HepG2 (cell line): ENCODE measurements around the gene PSKH1. TPM values are rescaled to one million over a fixed set of nuclear protein-coding genes. Genes with fewer than 3 reads are reported as not detected.

Experiments
- AKAP8 ChIP-seq: sonication (generic); formaldehyde crosslinking; IDR thresholded peaks from 2 replicates; pipeline ENCODE4 v1.5.1; 2020; ENCODE audit warnings: mild to moderate bottlenecking, missing genetic modification reagents
- ARID2 ChIP-seq: sonication (generic); formaldehyde crosslinking; IDR thresholded peaks from 2 replicates; pipeline ENCODE4 v1.8.1; 2022; ENCODE audit warnings: mild to moderate bottlenecking, missing genetic modification reagents, borderline replicate concordance
- ARID4A ChIP-seq: sonication (generic); formaldehyde crosslinking; IDR thresholded peaks from 2 replicates; pipeline ENCODE4 v1.5.0; 2020; ENCODE audit warnings: mild to moderate bottlenecking, missing genetic modification reagents, borderline replicate concordance
- ATRX ChIP-seq: sonication (generic); formaldehyde crosslinking; IDR thresholded peaks from 2 replicates; pipeline ENCODE4 v1.4.0; 2020; ENCODE audit warnings: missing genetic modification reagents, borderline replicate concordance
- DNMT3B ChIP-seq: conservative IDR thresholded peaks from 2 replicates; pipeline ENCODE4 v1.6.1; 2016; ENCODE audit warnings: missing biosample characterization, control low read depth
- JUNB ChIP-seq: sonication (generic); formaldehyde crosslinking; IDR thresholded peaks from 2 replicates; pipeline ENCODE4 v1.8.0; 2022; ENCODE audit warnings: missing genetic modification reagents, mild to moderate bottlenecking, borderline replicate concordance
- PATZ1 ChIP-seq: sonication (generic); formaldehyde crosslinking; IDR thresholded peaks from 2 replicates; pipeline ENCODE4 v1.4.0; 2020; ENCODE audit warnings: missing genetic modification reagents
- SMYD3 ChIP-seq: sonication (generic); formaldehyde crosslinking; IDR thresholded peaks from 2 replicates; pipeline ENCODE4 v1.8.1; 2023; ENCODE audit warnings: mild to moderate bottlenecking, missing genetic modification reagents
- SNAPC5 ChIP-seq: sonication (generic); formaldehyde crosslinking; IDR thresholded peaks from 2 replicates; pipeline ENCODE4 v1.8.1; 2023; ENCODE audit warnings: mild to moderate bottlenecking, missing genetic modification reagents, borderline replicate concordance
- SRSF1 ChIP-seq: fragments of 200-400 bp; formaldehyde crosslinking; optimal IDR thresholded peaks from 2 replicates; pipeline ENCODE3; 2017; ENCODE audit warnings: mild to moderate bottlenecking, low read depth, low read length, moderate library complexity
- TCF7 ChIP-seq: sonication (generic); IDR thresholded peaks from 2 replicates; pipeline ENCODE4 v1.6.1; 2016; ENCODE audit warnings: antibody characterized with exemption, low read depth
- TFDP2 ChIP-seq: sonication (generic); formaldehyde crosslinking; IDR thresholded peaks from 2 replicates; pipeline ENCODE4 v1.4.0; 2020; ENCODE audit warnings: missing genetic modification reagents
- ZEB1 ChIP-seq: IDR thresholded peaks from 2 replicates; pipeline ENCODE4 v1.6.1; 2012; ENCODE audit warnings: mild to moderate bottlenecking, low read depth, inconsistent platforms; ENCODE audit not compliant: insufficient replicate concordance
- ZIK1 ChIP-seq: sonication (generic); formaldehyde crosslinking; IDR thresholded peaks from 2 replicates; pipeline ENCODE4 v1.5.0; 2020; ENCODE audit warnings: mild to moderate bottlenecking, low read depth, missing genetic modification reagents, borderline replicate concordance
- ZNF224 ChIP-seq: sonication (generic); formaldehyde crosslinking; IDR thresholded peaks from 2 replicates; pipeline ENCODE4 v1.5.0; 2020; ENCODE audit warnings: mild to moderate bottlenecking, missing genetic modification reagents
- ZNF281 ChIP-seq: sonication (generic); formaldehyde crosslinking; IDR thresholded peaks from 2 replicates; pipeline ENCODE4 v1.4.0; 2020; ENCODE audit warnings: missing genetic modification reagents, borderline replicate concordance
- ZNF792 ChIP-seq: IDR thresholded peaks from 2 replicates; pipeline ENCODE4 v1.6.1; 2016
- ZUFSP ChIP-seq: sonication (generic); formaldehyde crosslinking; IDR thresholded peaks from 2 replicates; pipeline ENCODE4 v1.9.0; 2021; ENCODE audit warnings: missing genetic modification reagents, mild to moderate bottlenecking, borderline replicate concordance
- polyA plus RNA-seq, 8 experiments: library from polyadenylated mRNA; depleted of rRNA in 3 of 8; stranded (reverse) in 7 of 8; unstranded in 1 of 8; fragments of >200 nt; fragmentation: Illumina TruSeq in 4 of 8; extraction: Trizol in 4 of 8; gene quantifications; 2 replicates each; pipeline versions ENCODE4 v1.2.1 to v1.2.3, GENCODE V29; 2011 to 2016; ENCODE audit warnings: low read depth in 4 of 8, missing spikeins in 1 of 8, mixed read lengths in 1 of 8; ENCODE audit not compliant: insufficient read depth in 1 of 8
- total RNA-seq, 5 experiments: library from RNA; depleted of rRNA; stranded (reverse); fragments of >200 nt; fragmentation: Illumina TruSeq; extraction: Trizol; gene quantifications; 2 replicates each; pipeline ENCODE4 v1.2.3, GENCODE V29; 2016; ENCODE audit warnings: low read depth in 1 of 5

Gene PSKH1
- total and polyA plus RNA-seq, 2 of the 13 experiments (the other 11 are each of a cell fraction or from before 2014, with no cell fraction given), result 8.4 to 19.1 TPM

- TF ChIP-seq ZNF281 (peak; percentile 81), ARID4A (peak; percentile 70), ZUFSP (no peak), ZIK1 (CRISPR knock-in tag) (0 out of 2 replicates have a peak, but pooled peaks have one; percentile 17), ZNF224 (CRISPR knock-in tag) (0 out of 2 replicates have a peak, but pooled peaks have one; percentile 2), SMYD3 (CRISPR knock-in tag) (no peak), TFDP2 (CRISPR knock-in tag) (no peak), ZNF792 (CRISPR knock-in tag) (no peak), ZEB1 (no peak), DNMT3B (CRISPR knock-in tag) (no peak), TCF7 (peak; percentile 58; the same call in 1 of the 2 replicates), PATZ1 (CRISPR knock-in tag) (peak; percentile 87), JUNB (no peak; the same call in 1 of the 2 replicates), ARID2 (no peak), AKAP8 (no peak), SNAPC5 (CRISPR knock-in tag) (no peak), SRSF1 (no peak), ATRX (CRISPR knock-in tag) (no peak)
Observed at GRCh38 chr16:67943256-67943618, 50.2 kb downstream of the PSKH1 start (continued).
